Lower leg skin (tissue), 4 donors: ENCODE results near the gene PTCH1. TPM values are rescaled to one million over a fixed set of nuclear protein-coding genes. Genes with fewer than 3 reads are reported as not detected.

Source experiments
- DNase-seq, 2 donors: peaks; one replicate each; pipeline ENCODE4 v3.0.0-alpha.2; 2019; ENCODE audit warnings: low spot score in 2 of 2
- H3K4me3 ChIP-seq: fragments of 200-600 bp; sonication (generic); 2 replicates; pipeline ENCODE4 v1.5.1; 2017; ENCODE audit warnings: mild to moderate bottlenecking, low read depth; ENCODE audit not compliant: poor library complexity, severe bottlenecking
- CTCF ChIP-seq, 3 donors: fragments of 450-650 bp; IDR thresholded peaks; one replicate each; pipeline ENCODE4 v1.5.1; 2016; ENCODE audit warnings: antibody characterized with exemption in 3 of 3, mild to moderate bottlenecking in 3 of 3, moderate library complexity in 2 of 3
- POLR2A ChIP-seq, 2 donors: fragments of 450-650 bp; IDR thresholded peaks; one replicate each; pipeline ENCODE4 v1.6.1; 2016 to 2017; ENCODE audit warnings: antibody characterized with exemption in 2 of 2, mild to moderate bottlenecking in 1 of 2, moderate library complexity in 1 of 2
- WGBS, 2 donors: methylation state at CpG; one replicate each; pipeline ENCODE4 v1.1.5; 2018; 5-methylcytosine and 5-hydroxymethylcytosine counted together
- intact Hi-C: fragments of 100-400 bp; cut with DNase I; formaldehyde crosslinking; loops from one replicate; pipeline ENCODE4 v1.15.0; 2023; ENCODE audit warnings: low total_unique reads
- total RNA-seq, 4 donors: library from RNA; depleted of rRNA; stranded (reverse); fragments of >200 nt; gene quantifications; one replicate each; pipeline ENCODE4 v1.1.0, GENCODE V29; 2016

The PTCH1 gene
- total RNA-seq, 4 donors from 2014 or later, result 16.5 to 25.6 (median 20.9) TPM

GRCh38 chr9:95511952-95512708, 4.6 kb downstream of the PTCH1 start:
- WGBS, 2 donors, result 38 to 39% methylated on average over 30 of the region's 30 CpGs
- no peak for TF ChIP-seq POLR2A (IDR thresholded peaks at IDR 0.05)
- no peak for TF ChIP-seq CTCF (IDR thresholded peaks at IDR 0.05)
- DNase-seq, result no peak
- intact Hi-C loops, result no loop called here
- no peak overlapping the region for H3K4me3 ChIP-seq

DNA sequence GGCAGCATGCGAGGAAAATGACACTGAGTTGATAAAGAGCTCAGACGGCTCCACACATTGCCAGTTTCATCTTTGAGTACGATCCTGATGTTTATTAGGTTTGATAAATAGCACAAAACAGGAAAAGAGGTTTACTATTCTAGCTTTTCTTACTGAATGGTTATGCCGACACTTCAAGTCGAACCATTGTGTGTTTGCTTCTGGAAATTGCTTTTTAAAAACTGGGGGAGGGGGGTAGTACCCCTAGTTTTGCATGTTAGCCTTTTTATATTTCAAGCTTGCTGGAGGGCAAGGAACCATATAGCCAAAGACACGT, 5.2 kb downstream of the PTCH1 start:
- intact Hi-C loops, result no loop called here
- WGBS, 2 donors, result 2 to 4% methylated on average over 6 of the region's 6 CpGs

GRCh38 chr9:95510709-95511615, 5.8 kb downstream of the PTCH1 start:
- TF ChIP-seq POLR2A (IDR thresholded peaks at IDR 0.05), result peak in 1 of 2 donors; percentile 35
- no peak for TF ChIP-seq CTCF (IDR thresholded peaks at IDR 0.05)
- WGBS, 2 donors, result 1% methylated on average over 49 to 75 of the region's 102 CpGs
- peak overlapping the region; percentile 87 for H3K4me3 ChIP-seq
- DNase-seq, result peak; percentile 87 to 96
- intact Hi-C loops, result no loop called here

More for the DNA sequence above, 5.2 kb downstream of the PTCH1 start:
- H3K4me3 ChIP-seq, result peak overlapping the region; percentile 87
- DNase-seq, result no peak
- TF ChIP-seq POLR2A (IDR thresholded peaks at IDR 0.05) (no peak), CTCF (IDR thresholded peaks at IDR 0.05) (no peak)

GRCh38 chr9:95509851-95510708, 6.7 kb downstream of the PTCH1 start:
- H3K4me3 ChIP-seq, result peak overlapping the region; percentile 87
- TF ChIP-seq POLR2A (IDR thresholded peaks at IDR 0.05) (no peak), CTCF (IDR thresholded peaks at IDR 0.05) (no peak)
- intact Hi-C loops, result no loop called here
- DNase-seq, result no peak
- WGBS, 2 donors, result 0% methylated on average over 38 of the region's 38 CpGs

- 1% methylated on average over 41 to 43 of the region's 48 CpGs for WGBS, 2 donors
- peak overlapping the region; percentile 70 for H3K4me3 ChIP-seq
- TF ChIP-seq CTCF (IDR thresholded peaks at IDR 0.05), result no peak
- TF ChIP-seq POLR2A (IDR thresholded peaks at IDR 0.05), result no peak
- intact Hi-C loops, result no loop called here
- peak; percentile 85 to 95 for DNase-seq
Observed at GRCh38 chr9:95508968-95509850, 7.6 kb downstream of the PTCH1 start.
